Renal cortex interstitium (tissue), 11 donors: Measurements from ENCODE around the gene OSBPL9. TPM values are rescaled to one million over a fixed set of nuclear protein-coding genes. Genes with fewer than 3 reads are reported as not detected.
A peak's percentile ranks its signal among the peaks of the same experiment; 100 is the strongest.

Source experiments
- DNase-seq, 11 donors: peaks; one replicate each; pipeline ENCODE4 v3.0.0-alpha.2; 2013; ENCODE audit warnings: low read depth in 9 of 11, low spot score in 4 of 11; ENCODE audit errors: extremely low read depth in 1 of 11
- polyA plus RNA-seq, 3 donors: library from polyadenylated mRNA; unstranded; fragments of 120-200 nt; gene quantifications; one replicate each; pipeline ENCODE4 v1.2.1, GENCODE V29; 2013; ENCODE audit not compliant: insufficient read length in 3 of 3

Gene OSBPL9
- polyA plus RNA-seq, 3 donors = 123 to 159 (median 134) TPM

- no peak for DNase-seq
Measured at GRCh38 chr1:51649593-51650091, 32.8 kb downstream of the OSBPL9 start.

- DNase-seq = no peak
Measured at GRCh38 chr1:51650198-51650597, 33.3 kb downstream of the OSBPL9 start.

- DNase-seq = no peak
Measured at GRCh38 chr1:51651552-51651942, 34.7 kb downstream of the OSBPL9 start.

GRCh38 chr1:51652599-51652998 lies 35.7 kb downstream of the OSBPL9 start:
- DNase-seq = no peak

- no peak for DNase-seq
Measured at GRCh38 chr1:51653127-51653526, 36.2 kb downstream of the OSBPL9 start.

- no peak for DNase-seq
Measured at GRCh38 chr1:51654000-51654399, 37.1 kb downstream of the OSBPL9 start.

GRCh38 chr1:51656374-51656773 lies 39.5 kb downstream of the OSBPL9 start:
- DNase-seq = no peak

- DNase-seq = no peak
Measured at GRCh38 chr1:51660580-51660979, 43.7 kb downstream of the OSBPL9 start.

GRCh38 chr1:51661081-51661518 lies 44.2 kb downstream of the OSBPL9 start:
- DNase-seq = peak in 5 of 11 donors; percentile 25 to 38 (median 32)

GRCh38 chr1:51663105-51663504 lies 46.2 kb downstream of the OSBPL9 start:
- DNase-seq = no peak

- no peak for DNase-seq
Measured at GRCh38 chr1:51663721-51664120, 46.8 kb downstream of the OSBPL9 start.

- DNase-seq = no peak
Measured at GRCh38 chr1:51664421-51665240, 47.7 kb downstream of the OSBPL9 start.

- no peak for DNase-seq
Measured at GRCh38 chr1:51666478-51666877, 49.6 kb downstream of the OSBPL9 start.

- no peak for DNase-seq
Measured at GRCh38 chr1:51667561-51667960, 50.7 kb downstream of the OSBPL9 start.

GRCh38 chr1:51669272-51669671 lies 52.4 kb downstream of the OSBPL9 start:
- no peak for DNase-seq

- no peak for DNase-seq
Measured at GRCh38 chr1:51669816-51670215, 52.9 kb downstream of the OSBPL9 start.

GRCh38 chr1:51671527-51672325 lies 54.8 kb downstream of the OSBPL9 start:
- peak in 1 of 11 donors; percentile 4 for DNase-seq

GRCh38 chr1:51673279-51673678 lies 56.4 kb downstream of the OSBPL9 start:
- DNase-seq = no peak

- DNase-seq = no peak
Measured at GRCh38 chr1:51675177-51675780, 58.4 kb downstream of the OSBPL9 start.

- no peak for DNase-seq
Measured at GRCh38 chr1:51679435-51679834, 62.5 kb downstream of the OSBPL9 start.
